ENCODE results near the gene XRCC1. TPM values are rescaled to one million over a fixed set of nuclear protein-coding genes. Genes with fewer than 3 reads are reported as not detected.

Gene XRCC1
- total RNA-seq, 4 donors from 2014 or later, result 18.3 to 35.4 (median 25.2) TPM

GRCh38 chr19:43612374-43612773 is 37.0 kb upstream of the XRCC1 start:
- 95% methylated on average over 12 of the region's 12 CpGs for WGBS
- TF ChIP-seq POLR2A (IDR thresholded peaks at IDR 0.05) (no peak), POLR2AphosphoS5 (IDR thresholded peaks at IDR 0.05) (no peak)
- TF ChIP-seq, protein P1, sequence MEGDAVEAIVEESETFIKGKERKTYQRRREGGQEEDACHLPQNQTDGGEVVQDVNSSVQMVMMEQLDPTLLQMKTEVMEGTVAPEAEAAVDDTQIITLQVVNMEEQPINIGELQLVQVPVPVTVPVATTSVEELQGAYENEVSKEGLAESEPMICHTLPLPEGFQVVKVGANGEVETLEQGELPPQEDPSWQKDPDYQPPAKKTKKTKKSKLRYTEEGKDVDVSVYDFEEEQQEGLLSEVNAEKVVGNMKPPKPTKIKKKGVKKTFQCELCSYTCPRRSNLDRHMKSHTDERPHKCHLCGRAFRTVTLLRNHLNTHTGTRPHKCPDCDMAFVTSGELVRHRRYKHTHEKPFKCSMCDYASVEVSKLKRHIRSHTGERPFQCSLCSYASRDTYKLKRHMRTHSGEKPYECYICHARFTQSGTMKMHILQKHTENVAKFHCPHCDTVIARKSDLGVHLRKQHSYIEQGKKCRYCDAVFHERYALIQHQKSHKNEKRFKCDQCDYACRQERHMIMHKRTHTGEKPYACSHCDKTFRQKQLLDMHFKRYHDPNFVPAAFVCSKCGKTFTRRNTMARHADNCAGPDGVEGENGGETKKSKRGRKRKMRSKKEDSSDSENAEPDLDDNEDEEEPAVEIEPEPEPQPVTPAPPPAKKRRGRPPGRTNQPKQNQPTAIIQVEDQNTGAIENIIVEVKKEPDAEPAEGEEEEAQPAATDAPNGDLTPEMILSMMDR (IDR thresholded peaks at IDR 0.05), result no peak

DNA sequence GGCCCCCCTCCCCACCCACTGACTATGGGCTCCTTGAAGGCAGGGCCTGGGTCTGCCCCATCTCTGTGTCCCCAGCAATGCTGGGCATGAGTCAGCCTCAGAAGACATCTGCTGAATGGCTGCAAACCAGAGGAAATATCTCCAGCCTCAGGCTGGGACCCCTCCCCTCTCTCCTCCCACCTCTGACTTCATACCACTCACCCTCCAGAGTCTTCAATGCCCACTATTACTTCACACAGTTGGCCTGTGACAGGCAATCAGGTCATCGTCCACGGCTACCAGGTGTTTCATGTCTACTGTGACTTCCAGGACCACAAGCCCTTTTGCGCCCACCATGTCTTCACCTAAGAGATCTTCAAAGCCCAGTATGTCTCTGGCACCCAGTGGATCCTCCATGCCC is 36.5 kb upstream of the XRCC1 start, which contains the start of gene SRRM5:
Gene SRRM5 (plus strand): TSS at position 301 of the 400 bp plus-strand sequence. CDS start 34 bp downstream, at position 335.
- Histone ChIP-seq H3K4me1 (peaks cover 6% of the 10 kb centered on the region), H3K4me3 (no peak within 1 kb of the TSS), H3K9me3 (no peaks in the 10 kb centered on the region), H3K27ac (no peak within 1 kb of the TSS), H3K36me3 (peaks cover 39% of the 10 kb centered on the region), H3K27me3 (no peaks in the 10 kb centered on the region)
- no peak for TF ChIP-seq EP300 (IDR thresholded peaks at IDR 0.05)
- no peak for TF ChIP-seq POLR2AphosphoS5 (IDR thresholded peaks at IDR 0.05)
- TF ChIP-seq, protein P1 (IDR thresholded peaks at IDR 0.05), result no peak
- TF ChIP-seq POLR2A (IDR thresholded peaks at IDR 0.05), result no peak
- no peak for DNase-seq (ENCODE audit: low spot score in 2 of 2)
- 89% methylated on average over 3 of the region's 3 CpGs for WGBS

More at GRCh38 chr19:43612374-43612773, 37.0 kb upstream of the XRCC1 start:
- DNase-seq (ENCODE audit: low spot score in 2 of 2), result no peak
- no peaks in the 10 kb centered on the region for H3K27me3 ChIP-seq
- no peak overlapping the region for H3K27ac ChIP-seq
- peaks cover 39% of the 10 kb centered on the region for H3K36me3 ChIP-seq
- no peak overlapping the region for H3K4me3 ChIP-seq
- H3K9me3 ChIP-seq, result no peaks in the 10 kb centered on the region
- peaks cover under 1% of the 10 kb centered on the region for H3K4me1 ChIP-seq

GRCh38 chr19:43610493-43610892 is 35.2 kb upstream of the XRCC1 start:
- no peak for DNase-seq (ENCODE audit: low spot score in 2 of 2)
- Histone ChIP-seq H3K36me3 (peaks cover 39% of the 10 kb centered on the region), H3K9me3 (no peaks in the 10 kb centered on the region), H3K4me1 (peaks cover 18% of the 10 kb centered on the region), H3K4me3 (no peak overlapping the region), H3K27ac (no peak overlapping the region), H3K27me3 (no peaks in the 10 kb centered on the region)
- WGBS, result 82% methylated on average over 3 of the region's 3 CpGs
- no peak for TF ChIP-seq POLR2AphosphoS5 (IDR thresholded peaks at IDR 0.05)
- no peak for TF ChIP-seq EP300 (IDR thresholded peaks at IDR 0.05)
- no peak for TF ChIP-seq POLR2A (IDR thresholded peaks at IDR 0.05)
- TF ChIP-seq, protein P1 (IDR thresholded peaks at IDR 0.05), result no peak

- no peak overlapping the region for H3K27ac ChIP-seq
- WGBS, result 71% methylated on average over 7 of the region's 7 CpGs
- no peaks in the 10 kb centered on the region for H3K27me3 ChIP-seq
- no peaks in the 10 kb centered on the region for H3K9me3 ChIP-seq
- no peak for DNase-seq (ENCODE audit: low spot score in 2 of 2)
- H3K4me3 ChIP-seq, result no peak overlapping the region
- H3K36me3 ChIP-seq, result peaks cover 39% of the 10 kb centered on the region
- TF ChIP-seq POLR2A (IDR thresholded peaks at IDR 0.05), result no peak
- H3K4me1 ChIP-seq, result peaks cover 24% of the 10 kb centered on the region
Measured at GRCh38 chr19:43609872-43610271, 34.5 kb upstream of the XRCC1 start.

DNA sequence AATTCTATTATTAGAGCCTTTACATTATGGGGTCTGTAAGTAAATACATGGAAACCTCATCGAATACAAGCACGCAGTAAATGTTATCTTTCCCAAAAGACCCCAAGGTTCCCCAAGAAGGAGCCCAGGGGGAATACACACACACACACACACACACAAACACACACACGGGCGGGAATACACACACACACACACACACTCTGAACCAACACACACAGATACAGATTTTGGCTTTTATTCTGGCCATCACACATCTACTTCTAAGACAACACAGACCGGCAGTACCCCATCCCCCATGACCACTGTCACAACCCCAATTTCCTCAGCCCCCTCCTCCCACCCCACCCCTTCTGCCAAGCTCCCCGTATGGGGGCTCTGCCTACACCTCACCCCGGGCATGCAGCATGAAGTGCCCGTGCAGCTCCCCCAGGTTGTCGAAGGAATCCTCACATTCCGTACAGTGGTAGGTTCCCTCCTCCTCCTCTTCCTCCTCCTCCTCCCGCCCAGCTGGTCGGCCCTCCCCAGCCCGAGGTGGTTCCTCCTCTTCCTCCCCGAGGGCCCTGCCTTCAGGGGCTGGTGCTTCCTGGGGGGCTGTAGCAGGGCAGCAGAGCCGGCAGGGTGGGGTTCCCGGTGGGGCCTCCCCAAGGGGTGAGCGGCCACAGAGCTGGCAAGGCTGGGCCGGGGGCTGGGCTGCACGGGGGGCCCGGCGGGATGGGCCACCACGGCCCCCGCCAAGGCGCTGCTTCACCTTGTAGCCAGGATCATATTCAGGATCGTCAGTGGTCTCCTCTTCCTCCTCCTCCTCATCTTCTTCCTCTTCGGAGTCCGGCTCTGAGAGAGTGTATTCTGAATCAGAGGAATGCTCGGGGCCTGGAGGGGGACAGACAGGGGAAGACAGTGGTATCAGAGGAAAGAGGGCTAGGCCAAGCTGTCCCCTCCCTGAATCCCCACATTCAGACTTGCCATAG is 32.2 kb upstream of the XRCC1 start:
- no peak for TF ChIP-seq EP300 (IDR thresholded peaks at IDR 0.05)
- TF ChIP-seq POLR2A (IDR thresholded peaks at IDR 0.05), result no peak
- TF ChIP-seq, protein P1 (IDR thresholded peaks at IDR 0.05), result no peak
- TF ChIP-seq POLR2AphosphoS5 (IDR thresholded peaks at IDR 0.05), result no peak
- Histone ChIP-seq H3K4me3 (no peak overlapping the region), H3K36me3 (peaks cover 26% of the 10 kb centered on the region), H3K4me1 (peaks cover 24% of the 10 kb centered on the region), H3K27me3 (no peaks in the 10 kb centered on the region), H3K9me3 (no peaks in the 10 kb centered on the region), H3K27ac (peak overlapping the region; percentile 52)
- 70% methylated on average over 28 of the region's 28 CpGs for WGBS
- no peak for DNase-seq (ENCODE audit: low spot score in 2 of 2)
